Measurements from ENCODE around the gene GNGT1. TPM values are rescaled to one million over a fixed set of nuclear protein-coding genes. Genes with fewer than 3 reads are reported as not detected.

Gene GNGT1
- total RNA-seq, 2 experiments from 2014 or later: not detected

- CTCF ChIA-PET: no interaction called here
- intact Hi-C loops (cut with micrococcal nuclease): no loop called here
- H3K4me1 Mint-ChIP-seq (ENCODE audit: low read depth): no peaks in the 10 kb centered on the region
- H3K36me3 Mint-ChIP-seq (ENCODE audit: low read depth): no peaks in the 10 kb centered on the region
- no peak overlapping the region for H3K27ac Mint-ChIP-seq
- no peaks in the 10 kb centered on the region for H3K27me3 Mint-ChIP-seq (ENCODE audit: low read depth)
- H3K9me3 Mint-ChIP-seq: no peaks in the 10 kb centered on the region
- no peak for DNase-seq
- H3K4me3 Mint-ChIP-seq: no peak overlapping the region
These were observed 48.9 kb downstream of the GNGT1 start for GRCh38 chr7:93955304-93955703.

GRCh38 chr7:93957767-93958166 lies 51.4 kb downstream of the GNGT1 start:
- DNase-seq: no peak
- Mint-ChIP-seq H3K27ac (no peak overlapping the region), H3K36me3 (ENCODE audit: low read depth) (no peaks in the 10 kb centered on the region), H3K4me1 (ENCODE audit: low read depth) (no peaks in the 10 kb centered on the region), H3K4me3 (no peak overlapping the region), H3K9me3 (no peaks in the 10 kb centered on the region), H3K27me3 (ENCODE audit: low read depth) (no peaks in the 10 kb centered on the region)
- CTCF ChIA-PET: no interaction called here
- intact Hi-C loops (cut with micrococcal nuclease): no loop called here

- no peaks in the 10 kb centered on the region for H3K4me1 Mint-ChIP-seq (ENCODE audit: low read depth)
- intact Hi-C loops (cut with micrococcal nuclease): no loop called here
- H3K9me3 Mint-ChIP-seq: no peaks in the 10 kb centered on the region
- CTCF ChIA-PET: no interaction called here
- no peak overlapping the region for H3K4me3 Mint-ChIP-seq
- no peak overlapping the region for H3K27ac Mint-ChIP-seq
- H3K27me3 Mint-ChIP-seq (ENCODE audit: low read depth): no peaks in the 10 kb centered on the region
- DNase-seq: no peak
- H3K36me3 Mint-ChIP-seq (ENCODE audit: low read depth): no peaks in the 10 kb centered on the region
These were observed 51.8 kb downstream of the GNGT1 start for GRCh38 chr7:93958216-93958615.

- CTCF ChIA-PET: no interaction called here
- no peak for DNase-seq
These were observed 52.3 kb downstream of the GNGT1 start for GRCh38 chr7:93958651-93959050.

More at GRCh38 chr7:93958651-93959050, 52.3 kb downstream of the GNGT1 start:
- Mint-ChIP-seq H3K27ac (no peak overlapping the region), H3K4me3 (no peak overlapping the region), H3K27me3 (ENCODE audit: low read depth) (no peaks in the 10 kb centered on the region), H3K36me3 (ENCODE audit: low read depth) (no peaks in the 10 kb centered on the region), H3K4me1 (ENCODE audit: low read depth) (no peaks in the 10 kb centered on the region), H3K9me3 (no peaks in the 10 kb centered on the region)
- intact Hi-C loops (cut with micrococcal nuclease): no loop called here

Other genes with a start within 250 kb of the GNGT1 start
- gene TFPI2, start 15.8 kb upstream of the GNGT1 start, total RNA-seq: not detected
- gene GNG11, start 15.2 kb downstream of the GNGT1 start, total RNA-seq: not detected
- gene BET1, start 97.8 kb downstream of the GNGT1 start, total RNA-seq: 10 to 100 TPM; 21.5 to 25.9 TPM